GM23338 (cell line): Measurements from ENCODE around the gene BEX2. TPM values are rescaled to one million over a fixed set of nuclear protein-coding genes. Genes with fewer than 3 reads are reported as not detected.

ENCODE experiments used
- ATAC-seq: fragments of 200-7000 bp; cut with Tn5 transposase; 3 replicates; pipeline ENCODE4 v1.9.1; 2020
- DNase-seq: peaks from one replicate; pipeline ENCODE4 v3.0.0-alpha.2; 2015; ENCODE audit warnings: low spot score
- H2AFZ ChIP-seq: fragments of 200-600 bp; sonication (generic); 2 replicates; pipeline ENCODE4 v1.8.0; 2016; ENCODE audit warnings: antibody characterized with exemption, mild to moderate bottlenecking, moderate library complexity
- H3F3A ChIP-seq: fragments of 200-600 bp; sonication (generic); replicated peaks from 2 replicates; pipeline ENCODE4 v1.8.0; 2017; ENCODE audit warnings: antibody characterized with exemption, mixed run types, low read depth
- H3K27ac ChIP-seq: fragments of 200-600 bp; sonication (generic); 2 replicates; pipeline ENCODE4 v1.6.1; 2016; ENCODE audit warnings: low read depth
- H3K27me3 ChIP-seq: fragments of 200-600 bp; sonication (generic); 2 replicates; pipeline ENCODE4 v1.8.0; 2016; ENCODE audit warnings: mild to moderate bottlenecking, mixed run types, moderate library complexity; ENCODE audit not compliant: insufficient read depth
- H3K36me3 ChIP-seq: fragments of 200-600 bp; sonication (generic); 2 replicates; pipeline ENCODE4 v1.8.0; 2016; ENCODE audit warnings: mild to moderate bottlenecking; ENCODE audit not compliant: insufficient read depth
- H3K4me1 ChIP-seq: fragments of 200-600 bp; sonication (generic); 2 replicates; pipeline ENCODE4 v1.8.0; 2016; ENCODE audit warnings: mild to moderate bottlenecking, moderate library complexity; ENCODE audit not compliant: insufficient read depth
- H3K4me2 ChIP-seq: fragments of 200-600 bp; sonication (generic); 2 replicates; pipeline ENCODE4 v1.7.1; 2017; ENCODE audit warnings: mixed run types
- H3K4me3 ChIP-seq: fragments of 200-600 bp; sonication (generic); 2 replicates; pipeline ENCODE4 v1.6.1; 2016; ENCODE audit warnings: mixed run types
- H3K79me2 ChIP-seq: fragments of 200-600 bp; sonication (generic); replicated peaks from 2 replicates; pipeline ENCODE4 v1.8.0; 2017; ENCODE audit warnings: mild to moderate bottlenecking; ENCODE audit not compliant: insufficient read depth
- H3K9me2 ChIP-seq: fragments of 200-600 bp; sonication (generic); 2 replicates; pipeline ENCODE4 v1.8.0; 2017; ENCODE audit not compliant: insufficient read depth
- H4K20me1 ChIP-seq: fragments of 200-600 bp; sonication (generic); replicated peaks from 2 replicates; pipeline ENCODE4 v1.8.0; 2017; ENCODE audit warnings: mild to moderate bottlenecking; ENCODE audit not compliant: insufficient read depth
- H3K27ac Mint-ChIP-seq: 2 replicates; pipeline ENCODE4 v1.8.0; 2020; ENCODE audit warnings: inconsistent platforms, mild to moderate bottlenecking, moderate library complexity, mixed read lengths
- H3K27me3 Mint-ChIP-seq: 3 replicates; pipeline ENCODE4 v1.8.0; 2022; ENCODE audit warnings: low read depth, mild to moderate bottlenecking, moderate library complexity, mixed read lengths, inconsistent platforms; ENCODE audit not compliant: insufficient read depth, poor library complexity
- H3K36me3 Mint-ChIP-seq: 3 replicates; pipeline ENCODE4 v1.8.0; 2021; ENCODE audit warnings: low read depth, mild to moderate bottlenecking, inconsistent platforms, moderate library complexity, mixed read lengths
- H3K4me1 Mint-ChIP-seq: 3 replicates; pipeline ENCODE4 v1.8.0; 2020; ENCODE audit warnings: mild to moderate bottlenecking, inconsistent platforms, mixed read lengths
- H3K4me3 Mint-ChIP-seq: 3 replicates; pipeline ENCODE4 v1.8.0; 2021; ENCODE audit warnings: moderate library complexity, mild to moderate bottlenecking, inconsistent platforms, mixed read lengths
- H3K9me3 Mint-ChIP-seq: 3 replicates; pipeline ENCODE4 v1.8.0; 2020; ENCODE audit warnings: moderate library complexity, mild to moderate bottlenecking, inconsistent platforms, mixed read lengths
- CREB1 ChIP-seq: fragments of 250-450 bp; sonication (Bioruptor Pico); IDR thresholded peaks from 2 replicates; pipeline ENCODE4 v1.5.0; 2020; ENCODE audit warnings: low read depth, mild to moderate bottlenecking, moderate library complexity
- CTCF ChIP-seq, 2 experiments: fragments of 200-600 bp in 1 of 2; sonication (generic) in 1 of 2; conservative IDR thresholded peaks; 2 replicates each; pipeline versions ENCODE4 v1.5.1 to v1.6.1; 2016 to 2017; ENCODE audit warnings: antibody characterized with exemption in 2 of 2, low read depth in 2 of 2, mild to moderate bottlenecking in 2 of 2, moderate library complexity in 1 of 2
- EZH2 ChIP-seq: fragments of 200-600 bp; sonication (generic); IDR thresholded peaks from one replicate; pipeline ENCODE4 v1.8.0; 2017; ENCODE audit warnings: antibody characterized with exemption, mild to moderate bottlenecking, low read depth; ENCODE audit not compliant: unreplicated experiment
- EZH2phosphoT487 ChIP-seq: fragments of 200-600 bp; sonication (generic); IDR thresholded peaks from one replicate; pipeline ENCODE4 v1.8.1; 2018; ENCODE audit warnings: antibody characterized with exemption; ENCODE audit not compliant: unreplicated experiment
- JUNB ChIP-seq: IDR thresholded peaks from one replicate; pipeline ENCODE4 v1.6.1; 2016; ENCODE audit warnings: antibody characterized with exemption; ENCODE audit not compliant: unreplicated experiment
- NANOG ChIP-seq: IDR thresholded peaks from 2 replicates; pipeline ENCODE4 v1.6.1; 2016; ENCODE audit warnings: antibody characterized with exemption, borderline replicate concordance
- POLR2AphosphoS5 ChIP-seq: IDR thresholded peaks from 2 replicates; pipeline ENCODE4 v1.6.1; 2016; ENCODE audit warnings: antibody characterized with exemption, low read depth
- STAT1 ChIP-seq: IDR thresholded peaks from one replicate; pipeline ENCODE4 v1.6.1; 2016; ENCODE audit warnings: antibody characterized with exemption; ENCODE audit not compliant: unreplicated experiment
- ZNF114 ChIP-seq: fragments of 250-450 bp; sonication (Bioruptor Pico); IDR thresholded peaks from 2 replicates; pipeline ENCODE4 v1.5.0; 2020; ENCODE audit warnings: mild to moderate bottlenecking, moderate library complexity
- ZNF331 ChIP-seq: fragments of 250-450 bp; sonication (Bioruptor Pico); IDR thresholded peaks from 2 replicates; pipeline ENCODE4 v1.5.0; 2020; ENCODE audit warnings: low read depth, mild to moderate bottlenecking, moderate library complexity
- ZNF462 ChIP-seq: fragments of 250-450 bp; sonication (Bioruptor Pico); IDR thresholded peaks from 2 replicates; pipeline ENCODE4 v1.5.0; 2020; ENCODE audit warnings: mild to moderate bottlenecking, moderate library complexity
- polyA plus RNA-seq: library from polyadenylated mRNA; unstranded; fragments of >200 nt; fragmentation: Nextera tagmentation; extraction: Ambion mirVana; gene quantifications from 2 replicates; pipeline ENCODE4 v1.2.1, GENCODE V29; 2016
- total RNA-seq: library from RNA; depleted of rRNA; stranded (reverse); fragments of >200 nt; shearing (Covaris generic); gene quantifications from 2 replicates; pipeline ENCODE4 v1.2.3, GENCODE V29; 2014
- TF ChIP-seq, protein P1 (sequence below): IDR thresholded peaks from one replicate; pipeline ENCODE4 v1.6.1; 2018; ENCODE audit warnings: antibody characterized with exemption; ENCODE audit not compliant: unreplicated experiment
- TF ChIP-seq, protein P2 (sequence below): IDR thresholded peaks from 2 replicates; pipeline ENCODE4 v1.6.1; 2016; ENCODE audit warnings: antibody characterized with exemption

The BEX2 gene
- total and polyA plus RNA-seq, 2 experiments from 2014 or later, result 37.5 to 87.9 TPM

- Mint-ChIP-seq H3K4me1 (peaks cover 24% of the 10 kb centered on the region), H3K27ac (no peak overlapping the region)
- ATAC-seq, result no peak
These were observed 31.2 kb downstream of the BEX2 start for GRCh38 chrX:103279624-103280023.

More at GRCh38 chrX:103279624-103280023, 31.2 kb downstream of the BEX2 start:
- Mint-ChIP-seq H3K4me3 (no peak overlapping the region), H3K27me3 (peaks cover 9% of the 10 kb centered on the region), H3K36me3 (peaks cover 3% of the 10 kb centered on the region; the same call in 1 of the 3 replicates), H3K9me3 (peaks cover 17% of the 10 kb centered on the region)
- no peaks in the 10 kb centered on the region for H3F3A ChIP-seq
- TF ChIP-seq CTCF (conservative IDR thresholded peaks at IDR 0.05; ENCODE audit: low read depth in 2 of 2) (no peak), EZH2 (no peak), ZNF114 (CRISPR knock-in tag) (no peak), JUNB (no peak), ZNF331 (CRISPR knock-in tag) (no peak), CREB1 (CRISPR knock-in tag) (no peak), STAT1 (no peak), NANOG (no peak), EZH2phosphoT487 (no peak), POLR2AphosphoS5 (no peak), ZNF462 (CRISPR knock-in tag) (no peak)
- TF ChIP-seq, protein P1, sequence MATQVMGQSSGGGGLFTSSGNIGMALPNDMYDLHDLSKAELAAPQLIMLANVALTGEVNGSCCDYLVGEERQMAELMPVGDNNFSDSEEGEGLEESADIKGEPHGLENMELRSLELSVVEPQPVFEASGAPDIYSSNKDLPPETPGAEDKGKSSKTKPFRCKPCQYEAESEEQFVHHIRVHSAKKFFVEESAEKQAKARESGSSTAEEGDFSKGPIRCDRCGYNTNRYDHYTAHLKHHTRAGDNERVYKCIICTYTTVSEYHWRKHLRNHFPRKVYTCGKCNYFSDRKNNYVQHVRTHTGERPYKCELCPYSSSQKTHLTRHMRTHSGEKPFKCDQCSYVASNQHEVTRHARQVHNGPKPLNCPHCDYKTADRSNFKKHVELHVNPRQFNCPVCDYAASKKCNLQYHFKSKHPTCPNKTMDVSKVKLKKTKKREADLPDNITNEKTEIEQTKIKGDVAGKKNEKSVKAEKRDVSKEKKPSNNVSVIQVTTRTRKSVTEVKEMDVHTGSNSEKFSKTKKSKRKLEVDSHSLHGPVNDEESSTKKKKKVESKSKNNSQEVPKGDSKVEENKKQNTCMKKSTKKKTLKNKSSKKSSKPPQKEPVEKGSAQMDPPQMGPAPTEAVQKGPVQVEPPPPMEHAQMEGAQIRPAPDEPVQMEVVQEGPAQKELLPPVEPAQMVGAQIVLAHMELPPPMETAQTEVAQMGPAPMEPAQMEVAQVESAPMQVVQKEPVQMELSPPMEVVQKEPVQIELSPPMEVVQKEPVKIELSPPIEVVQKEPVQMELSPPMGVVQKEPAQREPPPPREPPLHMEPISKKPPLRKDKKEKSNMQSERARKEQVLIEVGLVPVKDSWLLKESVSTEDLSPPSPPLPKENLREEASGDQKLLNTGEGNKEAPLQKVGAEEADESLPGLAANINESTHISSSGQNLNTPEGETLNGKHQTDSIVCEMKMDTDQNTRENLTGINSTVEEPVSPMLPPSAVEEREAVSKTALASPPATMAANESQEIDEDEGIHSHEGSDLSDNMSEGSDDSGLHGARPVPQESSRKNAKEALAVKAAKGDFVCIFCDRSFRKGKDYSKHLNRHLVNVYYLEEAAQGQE, result no peak
- TF ChIP-seq, protein P2, sequence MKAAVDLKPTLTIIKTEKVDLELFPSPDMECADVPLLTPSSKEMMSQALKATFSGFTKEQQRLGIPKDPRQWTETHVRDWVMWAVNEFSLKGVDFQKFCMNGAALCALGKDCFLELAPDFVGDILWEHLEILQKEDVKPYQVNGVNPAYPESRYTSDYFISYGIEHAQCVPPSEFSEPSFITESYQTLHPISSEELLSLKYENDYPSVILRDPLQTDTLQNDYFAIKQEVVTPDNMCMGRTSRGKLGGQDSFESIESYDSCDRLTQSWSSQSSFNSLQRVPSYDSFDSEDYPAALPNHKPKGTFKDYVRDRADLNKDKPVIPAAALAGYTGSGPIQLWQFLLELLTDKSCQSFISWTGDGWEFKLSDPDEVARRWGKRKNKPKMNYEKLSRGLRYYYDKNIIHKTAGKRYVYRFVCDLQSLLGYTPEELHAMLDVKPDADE, result no peak
- no peaks in the 10 kb centered on the region for H4K20me1 ChIP-seq
- no peak overlapping the region for H2AFZ ChIP-seq
- no peak overlapping the region for H3K4me3 ChIP-seq
- peaks cover 7% of the 10 kb centered on the region for H3K4me1 ChIP-seq
- H3K36me3 ChIP-seq, result no peaks in the 10 kb centered on the region
- H3K4me2 ChIP-seq, result no peak overlapping the region
- DNase-seq, result no peak
- peaks cover 3% of the 10 kb centered on the region; the same call in 1 of the 2 replicates for H3K27me3 ChIP-seq
- no peak overlapping the region for H3K27ac ChIP-seq
- H3K9me2 ChIP-seq, result no peaks in the 10 kb centered on the region
- H3K79me2 ChIP-seq, result no peaks in the 10 kb centered on the region
